Fibroblast of skin of left quadriceps (primary cell): ENCODE measurements around the gene CKAP2L.

Experiments used
- DNase-seq, 2 experiments: peaks; one replicate each; pipeline ENCODE4 v3.0.0-alpha.2; 2013; ENCODE audit warnings: low read depth in 2 of 2

The CKAP2L gene

DNA sequence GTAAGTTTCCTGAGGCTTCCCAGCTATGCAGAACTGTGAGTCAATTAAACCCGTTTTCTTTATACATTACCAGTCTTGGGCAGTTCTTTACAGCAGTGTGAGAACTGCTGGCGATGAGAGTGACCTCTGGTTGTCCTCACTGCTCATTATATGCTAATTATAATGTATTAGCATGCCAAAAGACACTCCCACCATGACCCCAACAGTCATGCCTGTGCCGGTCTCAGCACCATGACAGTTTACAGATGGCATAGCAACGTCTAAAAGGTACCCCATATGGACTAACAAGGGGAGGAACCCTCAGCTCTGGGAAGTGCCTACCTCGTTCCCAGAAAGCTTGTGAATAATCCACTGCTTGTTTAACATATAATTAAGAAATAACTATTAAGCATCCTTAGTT, 28.0 kb upstream of the CKAP2L start:
- no peak for DNase-seq

GRCh38 chr2:112791693-112792230, 27.4 kb upstream of the CKAP2L start:
- DNase-seq: no peak

DNA sequence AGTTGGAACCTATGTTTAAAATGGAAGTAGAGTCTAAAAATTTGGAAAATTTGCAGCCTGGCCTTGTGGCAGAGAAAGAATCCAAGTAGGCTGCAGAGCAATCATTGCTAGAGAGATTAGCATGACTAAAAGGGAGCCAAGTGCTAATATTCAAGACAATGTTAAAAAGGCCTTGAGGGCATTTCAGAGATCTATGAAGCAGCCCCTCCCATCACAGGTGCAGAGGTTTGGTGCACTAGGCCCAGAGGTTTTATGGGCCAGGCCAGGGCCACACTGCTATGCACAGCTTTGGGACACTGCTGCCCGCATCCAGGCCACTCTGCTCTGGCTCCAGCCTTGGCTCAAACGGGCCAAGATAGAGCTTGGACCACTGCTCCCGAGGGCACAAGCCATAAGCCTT, 26.6 kb upstream of the CKAP2L start:
- no peak for DNase-seq

GRCh38 chr2:112790305-112790704, 25.9 kb upstream of the CKAP2L start:
- no peak for DNase-seq

DNA sequence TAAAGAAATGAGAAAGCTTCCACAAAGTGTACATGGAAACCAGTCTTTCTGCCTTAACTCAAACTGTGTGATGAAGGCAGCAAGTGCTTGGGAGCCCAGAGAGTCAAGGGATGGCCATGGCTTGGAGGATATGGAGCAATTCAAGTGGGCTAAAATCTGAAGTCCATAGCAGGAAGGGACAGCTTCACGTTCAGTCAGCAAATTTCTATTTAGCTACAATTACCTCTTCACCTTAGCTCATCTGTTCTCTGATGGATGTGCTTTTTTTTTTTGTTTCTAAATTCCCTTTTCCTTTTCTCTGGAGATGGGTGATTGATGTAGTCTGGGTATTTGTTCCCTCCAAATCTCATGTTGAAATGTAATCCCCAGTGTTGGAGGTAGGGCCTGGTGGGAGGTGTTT, 24.8 kb upstream of the CKAP2L start:
- no peak for DNase-seq

GRCh38 chr2:112788653-112789052, 24.2 kb upstream of the CKAP2L start:
- no peak for DNase-seq

DNA sequence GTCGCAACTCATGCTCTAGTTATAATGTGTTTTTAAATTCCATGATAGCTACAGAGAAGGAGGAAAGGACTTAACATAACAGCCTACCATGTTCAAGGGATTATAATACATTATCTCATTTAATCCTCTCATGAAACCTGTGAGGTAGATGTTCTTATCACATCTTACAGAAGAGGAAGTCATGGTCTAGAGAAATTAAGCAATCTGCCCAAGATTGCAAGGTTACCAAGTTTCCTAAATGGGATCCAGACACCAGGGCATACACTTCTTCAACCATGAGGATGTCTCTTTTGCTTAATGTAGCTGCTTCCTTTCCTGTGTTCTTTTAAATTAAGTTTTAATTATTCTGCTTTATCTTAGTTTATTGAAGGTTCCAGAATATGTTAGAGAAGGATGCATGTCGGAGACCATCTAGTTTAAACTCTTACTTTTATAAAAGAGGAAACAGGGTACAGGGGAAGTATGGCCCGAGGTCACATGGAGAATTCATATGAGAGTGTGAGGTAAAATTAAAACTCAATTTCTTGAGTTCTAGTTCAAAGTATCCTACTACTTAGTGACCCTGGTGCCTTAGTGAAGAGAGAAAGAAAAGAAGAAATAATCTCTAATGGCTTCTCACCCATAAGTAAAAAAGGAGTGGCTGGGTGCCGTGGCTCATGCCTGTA, 23.5 kb upstream of the CKAP2L start:
- no peak for DNase-seq

DNA sequence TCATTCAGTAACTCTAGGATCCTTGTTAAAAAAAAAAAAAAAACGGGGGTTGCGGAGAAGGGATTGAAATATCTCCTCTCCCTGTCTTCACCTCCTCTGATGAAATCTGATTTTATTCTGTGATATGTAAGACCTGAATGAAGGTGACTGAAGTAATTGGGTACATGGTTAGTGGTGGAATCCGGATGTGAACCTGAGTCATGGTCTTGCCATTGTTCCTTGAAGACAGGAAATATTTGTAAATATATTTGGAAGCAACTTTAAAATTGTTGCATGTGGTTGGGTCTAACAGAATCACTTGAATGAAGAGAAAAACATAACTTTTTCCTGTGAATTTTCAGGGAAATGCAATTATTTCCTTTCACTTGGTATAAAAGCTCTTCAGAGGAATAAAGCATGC, 22.9 kb upstream of the CKAP2L start:
- no peak for DNase-seq

DNA sequence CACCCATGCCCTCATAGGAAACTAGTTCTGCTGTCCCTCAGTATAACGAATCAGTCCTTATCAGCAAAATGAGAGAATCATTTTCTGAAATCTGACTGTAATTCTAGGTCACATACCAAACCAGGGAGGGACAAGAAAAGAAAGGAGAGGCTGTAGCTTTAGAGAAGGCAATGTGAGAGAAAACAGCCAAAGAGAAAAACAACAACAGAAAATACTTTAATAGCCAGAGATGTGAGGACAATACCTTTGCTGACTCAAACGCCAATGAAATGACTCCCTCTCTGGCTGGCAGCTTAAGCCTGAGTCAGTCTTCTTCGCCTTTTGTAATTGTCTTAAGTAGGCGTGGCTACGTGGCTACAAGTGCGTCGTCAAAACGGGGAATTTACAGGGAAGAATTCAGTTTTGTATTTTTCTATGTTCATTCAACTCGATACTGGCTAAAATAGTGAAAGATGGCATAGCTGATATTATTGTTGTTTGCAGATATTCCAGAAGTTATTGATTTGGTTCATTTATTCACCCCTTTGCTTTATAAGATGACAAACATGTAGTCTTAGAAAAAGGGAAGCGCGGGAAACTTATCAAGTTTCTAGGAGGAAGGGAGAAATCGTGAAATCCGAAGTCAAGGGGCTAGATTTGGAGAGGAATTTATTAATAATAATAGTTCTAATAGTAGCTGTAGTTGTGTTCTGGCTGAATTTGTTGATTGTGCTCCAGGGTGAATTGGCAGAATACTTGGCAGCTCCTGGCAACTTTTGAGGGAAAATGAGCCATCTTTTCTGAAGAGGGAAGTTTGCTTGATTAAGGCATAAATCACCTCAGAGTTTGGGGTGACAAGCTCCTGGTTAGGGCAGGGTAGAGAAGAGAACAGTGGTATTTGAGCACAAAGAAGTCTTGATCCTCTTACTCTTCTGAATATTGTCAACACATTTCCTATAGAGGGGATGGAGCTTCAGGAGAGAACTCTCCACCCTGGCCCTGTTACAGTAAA, 20.1 kb upstream of the CKAP2L start, which contains the start of gene IL1A:
Gene IL1A, minus strand, starts transcription at position 295 of the 991 bp plus-strand sequence. CDS start 723 bp downstream, outside the sequence.
- no peak for DNase-seq

DNA sequence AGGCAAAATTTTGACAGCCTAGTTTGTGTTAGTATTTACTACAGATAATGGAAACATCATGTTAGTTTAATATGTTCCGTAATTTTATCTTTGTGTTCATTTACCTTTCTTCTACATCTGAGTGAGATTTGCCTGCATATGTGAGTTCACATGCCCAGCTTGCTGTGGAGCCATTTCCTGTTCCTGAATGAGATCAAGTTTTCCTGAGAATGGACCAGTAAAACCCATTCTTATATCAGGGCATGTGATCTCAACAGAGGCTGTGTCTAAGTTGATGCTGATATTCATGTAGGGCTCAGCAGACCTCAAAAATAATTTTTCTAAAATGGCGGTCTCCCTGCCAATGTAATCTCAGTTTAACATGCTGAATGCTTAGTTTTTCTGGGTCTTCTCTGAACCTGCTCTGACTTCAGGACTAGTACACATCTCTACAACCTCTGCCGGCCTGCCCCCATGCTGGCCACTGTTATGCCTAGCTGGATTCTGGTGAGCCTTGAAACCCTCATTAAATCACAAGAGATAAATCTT, 18.8 kb upstream of the CKAP2L start:
- no peak for DNase-seq

DNA sequence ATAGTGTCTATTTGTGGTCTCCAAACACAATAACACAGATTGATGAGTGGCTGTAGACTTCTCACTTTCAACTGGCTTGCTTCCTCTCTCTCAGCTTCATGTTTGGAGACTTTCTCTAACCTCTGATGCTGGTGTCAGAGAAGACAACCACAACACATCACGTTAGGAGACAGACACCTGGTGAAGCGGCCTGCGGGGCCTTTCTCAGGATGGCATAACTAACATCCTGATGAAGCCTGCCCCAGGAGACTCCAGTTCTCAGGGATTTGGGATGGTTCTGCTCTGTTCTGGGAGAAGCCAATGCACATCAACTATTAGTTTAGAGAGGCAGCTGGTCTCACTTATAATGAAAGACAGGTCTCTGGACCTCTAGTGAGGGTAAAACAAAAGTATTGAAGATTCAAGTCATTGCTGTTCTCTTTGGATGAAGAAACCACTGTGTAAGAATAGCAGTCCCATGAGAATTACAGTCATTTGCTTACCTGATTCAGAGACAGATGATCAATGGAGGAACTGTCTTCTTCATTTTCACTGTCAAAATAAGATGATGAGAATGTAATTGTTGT, 17.9 kb upstream of the CKAP2L start:
- no peak for DNase-seq

DNA sequence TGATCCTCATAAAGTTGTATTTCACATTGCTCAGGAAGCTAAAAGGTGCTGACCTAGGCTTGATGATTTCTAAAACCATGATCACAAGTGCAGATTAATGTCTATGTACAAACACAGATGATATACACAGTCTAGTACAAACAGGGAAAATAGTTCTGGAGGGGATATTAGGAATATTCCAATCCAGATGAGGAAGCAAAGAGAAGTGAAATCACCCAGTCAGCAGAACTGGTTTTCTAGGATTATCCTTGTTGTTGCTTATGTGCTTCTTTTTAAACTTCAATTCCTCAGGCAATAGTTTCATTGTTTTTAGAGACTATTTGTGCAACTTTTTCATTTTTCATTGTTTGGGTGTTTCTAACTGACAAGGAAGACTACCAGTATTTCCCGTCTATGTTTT, 15.2 kb upstream of the CKAP2L start:
- no peak for DNase-seq

DNA sequence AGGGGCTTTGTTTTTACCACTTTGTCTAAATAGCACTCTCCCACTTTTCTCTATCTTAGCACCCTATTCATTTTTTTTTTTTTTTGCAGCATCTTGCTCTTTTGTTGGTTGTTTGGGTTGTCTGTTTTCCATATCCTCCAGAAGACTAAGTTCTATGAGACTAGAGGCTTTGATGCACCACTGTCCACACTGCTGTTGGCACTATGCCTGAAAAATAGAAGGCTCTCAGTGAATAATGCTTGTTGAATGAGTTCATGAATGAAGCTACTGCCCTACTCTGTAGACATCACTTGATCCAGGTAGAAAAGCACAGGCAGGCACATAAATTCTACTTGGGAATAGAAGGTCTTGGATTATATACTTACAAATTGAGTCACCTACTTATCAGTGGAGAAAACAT, 12.6 kb upstream of the CKAP2L start:
- no peak for DNase-seq

- no peak for DNase-seq
Observed at GRCh38 chr2:112776113-112776512, 11.7 kb upstream of the CKAP2L start.

GRCh38 chr2:112774536-112775285, 10.3 kb upstream of the CKAP2L start:
- DNase-seq: no peak

- no peak for DNase-seq
Observed at GRCh38 chr2:112773556-112773955, 9.1 kb upstream of the CKAP2L start.

GRCh38 chr2:112772911-112773475, 8.6 kb upstream of the CKAP2L start:
- DNase-seq: no peak

DNA sequence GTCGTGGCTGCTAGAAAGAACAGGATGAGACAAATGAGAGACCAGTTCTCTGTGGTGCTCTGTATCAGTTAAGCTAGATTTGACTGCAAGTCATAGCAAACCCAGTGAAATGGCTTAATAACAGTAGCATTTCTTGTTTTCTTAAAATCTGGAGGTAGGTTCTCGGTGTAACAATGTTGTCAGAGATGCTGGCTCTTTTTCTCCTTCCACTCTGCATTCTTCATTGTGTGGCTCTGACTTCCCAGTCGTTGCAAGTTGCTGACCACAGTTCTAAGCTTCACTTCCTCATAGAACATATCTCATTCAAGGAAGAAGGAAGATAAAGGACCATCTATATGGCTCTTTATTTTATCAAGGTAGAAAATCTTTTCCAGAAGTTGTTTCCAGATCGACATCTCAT, 7.9 kb upstream of the CKAP2L start:
- DNase-seq: no peak

DNA sequence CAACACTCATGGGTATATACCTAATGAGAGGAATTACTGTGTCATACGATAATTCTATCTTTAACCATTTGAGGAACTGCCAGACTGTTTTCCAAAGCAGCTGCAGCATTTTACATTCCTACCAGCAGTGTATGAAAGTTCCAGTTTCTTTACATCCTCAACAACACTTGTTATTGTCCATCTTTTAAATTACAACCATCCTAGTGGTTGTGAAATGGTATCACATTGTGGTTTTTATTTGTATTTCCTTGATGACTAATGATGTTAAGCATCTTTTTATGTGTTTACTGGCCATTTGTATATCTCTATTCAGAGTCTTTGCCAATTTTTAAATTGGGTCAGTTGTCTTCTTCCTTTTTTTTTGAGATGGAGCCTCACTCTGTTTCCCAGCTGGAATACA, 4.0 kb upstream of the CKAP2L start:
- no peak for DNase-seq

DNA sequence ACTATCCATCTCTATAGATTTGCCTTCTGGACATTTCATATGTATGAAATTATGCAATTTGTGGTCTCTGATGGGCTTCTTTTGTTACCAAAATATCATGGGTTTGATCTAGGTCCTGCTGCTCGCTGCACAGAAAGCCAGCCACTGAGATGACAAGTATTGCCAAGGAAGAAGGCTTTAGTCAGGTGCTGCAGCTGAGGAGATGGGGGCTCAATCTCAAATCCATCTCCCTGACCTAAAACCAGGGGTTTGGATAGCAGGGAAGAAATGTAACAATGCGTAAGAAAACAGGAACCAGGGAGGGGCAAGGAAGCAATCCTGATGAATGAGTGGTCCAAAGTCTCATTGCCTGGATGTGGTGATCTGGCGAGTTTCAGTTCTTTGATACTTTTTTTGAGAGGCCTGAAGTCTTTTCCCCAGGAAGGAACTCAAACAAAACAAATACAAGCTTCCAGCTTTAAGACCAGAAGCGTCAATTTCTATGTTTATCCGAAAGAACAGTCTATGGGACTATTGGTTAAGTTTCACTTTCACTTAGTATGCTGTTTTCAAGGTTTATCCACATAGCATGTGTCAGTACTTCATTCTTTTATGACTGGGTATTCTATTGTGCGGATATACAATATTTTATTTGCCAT, 3.4 kb upstream of the CKAP2L start:
- no peak for DNase-seq

- no peak for DNase-seq
Observed at GRCh38 chr2:112765251-112765650, 842 bp upstream of the CKAP2L start.
